GM21367 (cell line): Measurements from ENCODE around the gene GALNT10.

Experiments
- ATAC-seq: cut with Tn5 transposase; IDR thresholded peaks from one replicate; pipeline ENCODE4 v1.9.1; 2021; ENCODE audit not compliant: unreplicated experiment

The GALNT10 gene

GRCh38 chr5:154430466-154430865 lies 239.9 kb downstream of the GALNT10 start:
- ATAC-seq, result no peak

- no peak for ATAC-seq
Observed at GRCh38 chr5:154430961-154431630, 240.6 kb downstream of the GALNT10 start.

- ATAC-seq, result no peak
Observed at GRCh38 chr5:154435226-154435625, 244.7 kb downstream of the GALNT10 start.

GRCh38 chr5:154437281-154437965 lies 246.9 kb downstream of the GALNT10 start:
- no peak for ATAC-seq

GRCh38 chr5:154440540-154440939 lies 250.0 kb downstream of the GALNT10 start:
- ATAC-seq, result no peak

GRCh38 chr5:154442801-154443200 lies 252.3 kb downstream of the GALNT10 start:
- no peak for ATAC-seq

GRCh38 chr5:154444556-154445421 lies 254.3 kb downstream of the GALNT10 start:
- no peak for ATAC-seq

GRCh38 chr5:154445422-154446194 lies 255.1 kb downstream of the GALNT10 start, which contains the start of gene SAP30L:
SAP30L (plus strand) TSS chr5:154445997; CDS start chr5:154446605, 608 bp downstream.
- ATAC-seq, result peak; percentile 89

- ATAC-seq, result no peak
Observed at GRCh38 chr5:154446195-154447088, 255.9 kb downstream of the GALNT10 start.

- no peak for ATAC-seq
Observed at GRCh38 chr5:154447089-154447725, 256.7 kb downstream of the GALNT10 start.

GRCh38 chr5:154449786-154450185 lies 259.3 kb downstream of the GALNT10 start:
- no peak for ATAC-seq

- ATAC-seq, result no peak
Observed at GRCh38 chr5:154451957-154452356, 261.4 kb downstream of the GALNT10 start.

GRCh38 chr5:154455585-154455984 lies 265.1 kb downstream of the GALNT10 start:
- no peak for ATAC-seq

- no peak for ATAC-seq
Observed at GRCh38 chr5:154456540-154456939, 266.0 kb downstream of the GALNT10 start.

GRCh38 chr5:154459015-154459414 lies 268.5 kb downstream of the GALNT10 start:
- no peak for ATAC-seq

- ATAC-seq, result no peak
Observed at GRCh38 chr5:154460172-154460571, 269.6 kb downstream of the GALNT10 start.

GRCh38 chr5:154461531-154461930 lies 271.0 kb downstream of the GALNT10 start:
- no peak for ATAC-seq

GRCh38 chr5:154464438-154464837 lies 273.9 kb downstream of the GALNT10 start:
- ATAC-seq, result no peak

GRCh38 chr5:154465169-154465568 lies 274.6 kb downstream of the GALNT10 start:
- no peak for ATAC-seq
